Measurements from ENCODE around the gene RBM17. TPM values are rescaled to one million over a fixed set of nuclear protein-coding genes. Genes with fewer than 3 reads are reported as not detected.

The RBM17 gene
- total RNA-seq, 1 experiment from 2014 or later: 160 TPM

DNA sequence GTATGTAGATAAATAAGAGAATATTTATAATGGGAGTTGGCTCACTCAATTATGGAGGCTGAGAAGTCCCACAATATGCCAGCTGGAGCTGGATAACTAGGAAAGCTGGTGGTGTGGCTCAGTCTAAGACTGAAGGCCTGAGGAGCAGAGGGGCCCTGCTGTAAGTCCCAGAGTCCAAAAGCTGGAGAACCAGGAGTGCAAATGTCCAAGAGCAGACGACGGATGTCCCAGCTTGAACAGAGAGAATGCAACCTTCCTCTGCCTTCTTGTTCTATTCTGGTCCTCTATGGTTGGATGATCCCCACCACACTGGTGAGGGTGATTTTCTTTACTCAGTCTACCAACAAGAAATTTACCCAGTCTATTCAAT is 39.8 kb upstream of the RBM17 start:
- POLR2A ChIA-PET: no interaction called here
- CTCF ChIA-PET: interaction anchor here (1.2 kb wide), 1 partner anchor 37 kb away, joined by 4 read pairs; no protein-coding TSS in a partner anchor
- Mint-ChIP-seq H3K27me3 (ENCODE audit: low read depth) (no peaks in the 10 kb centered on the region), H3K4me3 (no peak overlapping the region), H3K9me3 (no peaks in the 10 kb centered on the region), H3K36me3 (no peaks in the 10 kb centered on the region), H3K27ac (no peak overlapping the region), H3K4me1 (peaks cover 7% of the 10 kb centered on the region)
- ATAC-seq: no peak
- no peak for DNase-seq (ENCODE audit: low spot score)
- TF ChIP-seq, protein P1, sequence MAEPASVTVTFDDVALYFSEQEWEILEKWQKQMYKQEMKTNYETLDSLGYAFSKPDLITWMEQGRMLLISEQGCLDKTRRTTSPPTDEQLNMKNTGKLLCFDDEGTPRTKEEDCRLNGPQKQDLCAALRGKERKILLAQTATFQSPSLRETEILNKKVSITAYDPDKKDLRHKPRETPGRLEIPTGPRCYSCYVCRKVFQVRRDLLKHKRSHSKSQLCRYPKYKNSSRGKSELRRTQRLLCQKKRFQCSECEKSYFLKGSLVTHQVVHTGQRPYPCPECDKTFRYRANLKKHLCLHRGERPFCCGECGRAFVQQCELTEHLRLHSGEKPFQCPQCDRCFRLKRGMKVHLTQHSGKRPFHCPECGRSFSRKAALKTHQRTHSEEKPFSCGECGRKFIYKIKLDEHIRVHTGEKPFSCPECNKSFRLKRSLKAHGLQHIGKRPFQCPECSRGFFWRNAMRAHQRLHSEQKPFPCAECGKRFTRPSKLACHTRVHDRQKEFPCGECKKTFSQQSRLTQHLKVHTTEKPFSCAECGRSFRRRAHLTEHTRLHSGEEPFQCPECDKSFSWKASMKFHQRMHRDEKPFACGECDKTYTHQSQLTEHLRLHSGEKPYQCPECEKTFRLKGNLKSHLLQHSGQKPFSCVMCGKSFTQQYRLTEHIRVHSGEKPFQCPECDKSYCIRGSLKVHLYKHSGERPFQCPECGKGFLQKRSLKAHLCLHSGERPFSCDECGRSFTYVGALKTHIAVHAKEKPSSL (CRISPR knock-in tag; conservative IDR thresholded peaks at IDR 0.05): no peak
- TF ChIP-seq PRRX2 (CRISPR knock-in tag; IDR thresholded peaks at IDR 0.05): no peak
- TF ChIP-seq JAZF1 (CRISPR knock-in tag; IDR thresholded peaks at IDR 0.05): no peak
- TF ChIP-seq, protein P2, sequence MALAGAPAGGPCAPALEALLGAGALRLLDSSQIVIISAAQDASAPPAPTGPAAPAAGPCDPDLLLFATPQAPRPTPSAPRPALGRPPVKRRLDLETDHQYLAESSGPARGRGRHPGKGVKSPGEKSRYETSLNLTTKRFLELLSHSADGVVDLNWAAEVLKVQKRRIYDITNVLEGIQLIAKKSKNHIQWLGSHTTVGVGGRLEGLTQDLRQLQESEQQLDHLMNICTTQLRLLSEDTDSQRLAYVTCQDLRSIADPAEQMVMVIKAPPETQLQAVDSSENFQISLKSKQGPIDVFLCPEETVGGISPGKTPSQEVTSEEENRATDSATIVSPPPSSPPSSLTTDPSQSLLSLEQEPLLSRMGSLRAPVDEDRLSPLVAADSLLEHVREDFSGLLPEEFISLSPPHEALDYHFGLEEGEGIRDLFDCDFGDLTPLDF (CRISPR knock-in tag; IDR thresholded peaks at IDR 0.05): no peak
- no peak for TF ChIP-seq ZNF138 (CRISPR knock-in tag; conservative IDR thresholded peaks at IDR 0.05)
- TF ChIP-seq, protein P3, sequence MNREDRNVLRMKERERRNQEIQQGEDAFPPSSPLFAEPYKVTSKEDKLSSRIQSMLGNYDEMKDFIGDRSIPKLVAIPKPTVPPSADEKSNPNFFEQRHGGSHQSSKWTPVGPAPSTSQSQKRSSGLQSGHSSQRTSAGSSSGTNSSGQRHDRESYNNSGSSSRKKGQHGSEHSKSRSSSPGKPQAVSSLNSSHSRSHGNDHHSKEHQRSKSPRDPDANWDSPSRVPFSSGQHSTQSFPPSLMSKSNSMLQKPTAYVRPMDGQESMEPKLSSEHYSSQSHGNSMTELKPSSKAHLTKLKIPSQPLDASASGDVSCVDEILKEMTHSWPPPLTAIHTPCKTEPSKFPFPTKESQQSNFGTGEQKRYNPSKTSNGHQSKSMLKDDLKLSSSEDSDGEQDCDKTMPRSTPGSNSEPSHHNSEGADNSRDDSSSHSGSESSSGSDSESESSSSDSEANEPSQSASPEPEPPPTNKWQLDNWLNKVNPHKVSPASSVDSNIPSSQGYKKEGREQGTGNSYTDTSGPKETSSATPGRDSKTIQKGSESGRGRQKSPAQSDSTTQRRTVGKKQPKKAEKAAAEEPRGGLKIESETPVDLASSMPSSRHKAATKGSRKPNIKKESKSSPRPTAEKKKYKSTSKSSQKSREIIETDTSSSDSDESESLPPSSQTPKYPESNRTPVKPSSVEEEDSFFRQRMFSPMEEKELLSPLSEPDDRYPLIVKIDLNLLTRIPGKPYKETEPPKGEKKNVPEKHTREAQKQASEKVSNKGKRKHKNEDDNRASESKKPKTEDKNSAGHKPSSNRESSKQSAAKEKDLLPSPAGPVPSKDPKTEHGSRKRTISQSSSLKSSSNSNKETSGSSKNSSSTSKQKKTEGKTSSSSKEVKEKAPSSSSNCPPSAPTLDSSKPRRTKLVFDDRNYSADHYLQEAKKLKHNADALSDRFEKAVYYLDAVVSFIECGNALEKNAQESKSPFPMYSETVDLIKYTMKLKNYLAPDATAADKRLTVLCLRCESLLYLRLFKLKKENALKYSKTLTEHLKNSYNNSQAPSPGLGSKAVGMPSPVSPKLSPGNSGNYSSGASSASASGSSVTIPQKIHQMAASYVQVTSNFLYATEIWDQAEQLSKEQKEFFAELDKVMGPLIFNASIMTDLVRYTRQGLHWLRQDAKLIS (CRISPR knock-in tag; IDR thresholded peaks at IDR 0.05; ENCODE audit: borderline replicate concordance): no peak
- no peak for TF ChIP-seq NR1H2 (CRISPR knock-in tag; IDR thresholded peaks at IDR 0.05)

DNA sequence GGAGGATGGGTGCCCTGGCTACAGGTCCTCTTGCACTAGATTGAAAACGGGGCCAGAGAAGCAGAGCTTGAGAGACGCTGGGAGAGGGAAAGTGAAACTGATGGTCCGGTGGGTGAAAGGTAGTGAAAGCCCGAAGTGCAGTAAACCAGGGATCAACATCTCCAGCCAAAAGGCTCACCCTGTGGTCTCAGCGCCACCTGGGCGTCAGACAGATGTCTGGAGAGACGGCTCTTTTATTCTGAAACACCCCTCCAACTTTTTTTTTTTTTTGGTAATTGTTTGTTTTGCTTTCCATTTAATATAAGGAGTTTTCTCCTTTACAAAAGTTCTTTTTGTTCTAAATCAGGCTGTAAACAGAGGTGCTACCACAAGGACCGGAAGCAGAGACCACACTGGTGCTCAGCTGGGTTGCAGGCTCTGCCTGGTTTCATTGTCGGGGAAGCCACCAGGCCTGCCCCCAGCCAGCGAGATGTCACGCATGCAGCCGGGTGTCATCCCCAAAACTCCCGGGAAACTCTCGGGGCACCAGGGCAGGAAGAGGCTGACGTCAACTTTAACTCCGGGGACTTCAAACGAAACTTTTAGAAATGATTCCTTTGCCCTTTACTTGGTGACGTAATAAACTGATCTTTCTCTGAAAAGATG is 37.9 kb upstream of the RBM17 start:
- Mint-ChIP-seq H3K4me1 (peaks cover 7% of the 10 kb centered on the region), H3K27me3 (ENCODE audit: low read depth) (no peaks in the 10 kb centered on the region), H3K4me3 (no peak overlapping the region), H3K27ac (peak overlapping the region; percentile 82; the same call in 1 of the 2 replicates), H3K9me3 (no peaks in the 10 kb centered on the region), H3K36me3 (no peaks in the 10 kb centered on the region)
- peak; percentile 60; the same call in 1 of the 2 replicates for ATAC-seq
- no peak for DNase-seq (ENCODE audit: low spot score)
- TF ChIP-seq ETV6 (CRISPR knock-in tag; IDR thresholded peaks at IDR 0.05) (no peak), ZMAT4 (CRISPR knock-in tag; IDR thresholded peaks at IDR 0.05) (no peak), ERG (CRISPR knock-in tag; IDR thresholded peaks at IDR 0.05) (no peak), SP1 (CRISPR knock-in tag; conservative IDR thresholded peaks at IDR 0.05) (no peak), NFATC4 (CRISPR knock-in tag; IDR thresholded peaks at IDR 0.05) (no peak), NR2C2 (CRISPR knock-in tag; IDR thresholded peaks at IDR 0.05) (no peak), ESRRA (CRISPR knock-in tag; IDR thresholded peaks at IDR 0.05; ENCODE audit: borderline replicate concordance) (no peak)
- TF ChIP-seq, protein P4, sequence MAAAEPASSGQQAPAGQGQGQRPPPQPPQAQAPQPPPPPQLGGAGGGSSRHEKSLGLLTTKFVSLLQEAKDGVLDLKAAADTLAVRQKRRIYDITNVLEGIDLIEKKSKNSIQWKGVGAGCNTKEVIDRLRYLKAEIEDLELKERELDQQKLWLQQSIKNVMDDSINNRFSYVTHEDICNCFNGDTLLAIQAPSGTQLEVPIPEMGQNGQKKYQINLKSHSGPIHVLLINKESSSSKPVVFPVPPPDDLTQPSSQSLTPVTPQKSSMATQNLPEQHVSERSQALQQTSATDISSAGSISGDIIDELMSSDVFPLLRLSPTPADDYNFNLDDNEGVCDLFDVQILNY (CRISPR knock-in tag; IDR thresholded peaks at IDR 0.05): no peak
- TF ChIP-seq, protein P5, sequence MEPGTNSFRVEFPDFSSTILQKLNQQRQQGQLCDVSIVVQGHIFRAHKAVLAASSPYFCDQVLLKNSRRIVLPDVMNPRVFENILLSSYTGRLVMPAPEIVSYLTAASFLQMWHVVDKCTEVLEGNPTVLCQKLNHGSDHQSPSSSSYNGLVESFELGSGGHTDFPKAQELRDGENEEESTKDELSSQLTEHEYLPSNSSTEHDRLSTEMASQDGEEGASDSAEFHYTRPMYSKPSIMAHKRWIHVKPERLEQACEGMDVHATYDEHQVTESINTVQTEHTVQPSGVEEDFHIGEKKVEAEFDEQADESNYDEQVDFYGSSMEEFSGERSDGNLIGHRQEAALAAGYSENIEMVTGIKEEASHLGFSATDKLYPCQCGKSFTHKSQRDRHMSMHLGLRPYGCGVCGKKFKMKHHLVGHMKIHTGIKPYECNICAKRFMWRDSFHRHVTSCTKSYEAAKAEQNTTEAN (CRISPR knock-in tag; IDR thresholded peaks at IDR 0.05): no peak
- TF ChIP-seq, protein P6, sequence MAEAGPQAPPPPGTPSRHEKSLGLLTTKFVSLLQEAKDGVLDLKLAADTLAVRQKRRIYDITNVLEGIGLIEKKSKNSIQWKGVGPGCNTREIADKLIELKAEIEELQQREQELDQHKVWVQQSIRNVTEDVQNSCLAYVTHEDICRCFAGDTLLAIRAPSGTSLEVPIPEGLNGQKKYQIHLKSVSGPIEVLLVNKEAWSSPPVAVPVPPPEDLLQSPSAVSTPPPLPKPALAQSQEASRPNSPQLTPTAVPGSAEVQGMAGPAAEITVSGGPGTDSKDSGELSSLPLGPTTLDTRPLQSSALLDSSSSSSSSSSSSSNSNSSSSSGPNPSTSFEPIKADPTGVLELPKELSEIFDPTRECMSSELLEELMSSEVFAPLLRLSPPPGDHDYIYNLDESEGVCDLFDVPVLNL (CRISPR knock-in tag; IDR thresholded peaks at IDR 0.05; ENCODE audit: borderline replicate concordance, low read depth): no peak
- POLR2A ChIA-PET: interaction anchor here (0.6 kb wide), 1 partner anchor 73 kb away, joined by 3 read pairs; the partner anchor contains the start of gene IL15RA
- CTCF ChIA-PET: no interaction called here
